Mammary epithelial cell (primary cell): ENCODE data around the gene TEDDM1.

Experiments
- EZH2 ChIP-seq: IDR thresholded peaks from 2 replicates; pipeline ENCODE4 v1.6.1; 2012; ENCODE audit warnings: low read length, inconsistent platforms, borderline replicate concordance
- TF ChIP-seq, protein P1 (sequence below), 2 donors: IDR thresholded peaks in 1 of 2; conservative IDR thresholded peaks in 1 of 2; 2 replicates each; pipeline ENCODE4 v1.5.1; 2011 to 2012; ENCODE audit warnings: inconsistent platforms in 2 of 2, low read length in 2 of 2, mild to moderate bottlenecking in 2 of 2, control low read depth in 1 of 2, low read depth in 1 of 2; ENCODE audit not compliant: insufficient read depth in 1 of 2; ENCODE audit errors: extremely low read depth in 1 of 2

DNA sequence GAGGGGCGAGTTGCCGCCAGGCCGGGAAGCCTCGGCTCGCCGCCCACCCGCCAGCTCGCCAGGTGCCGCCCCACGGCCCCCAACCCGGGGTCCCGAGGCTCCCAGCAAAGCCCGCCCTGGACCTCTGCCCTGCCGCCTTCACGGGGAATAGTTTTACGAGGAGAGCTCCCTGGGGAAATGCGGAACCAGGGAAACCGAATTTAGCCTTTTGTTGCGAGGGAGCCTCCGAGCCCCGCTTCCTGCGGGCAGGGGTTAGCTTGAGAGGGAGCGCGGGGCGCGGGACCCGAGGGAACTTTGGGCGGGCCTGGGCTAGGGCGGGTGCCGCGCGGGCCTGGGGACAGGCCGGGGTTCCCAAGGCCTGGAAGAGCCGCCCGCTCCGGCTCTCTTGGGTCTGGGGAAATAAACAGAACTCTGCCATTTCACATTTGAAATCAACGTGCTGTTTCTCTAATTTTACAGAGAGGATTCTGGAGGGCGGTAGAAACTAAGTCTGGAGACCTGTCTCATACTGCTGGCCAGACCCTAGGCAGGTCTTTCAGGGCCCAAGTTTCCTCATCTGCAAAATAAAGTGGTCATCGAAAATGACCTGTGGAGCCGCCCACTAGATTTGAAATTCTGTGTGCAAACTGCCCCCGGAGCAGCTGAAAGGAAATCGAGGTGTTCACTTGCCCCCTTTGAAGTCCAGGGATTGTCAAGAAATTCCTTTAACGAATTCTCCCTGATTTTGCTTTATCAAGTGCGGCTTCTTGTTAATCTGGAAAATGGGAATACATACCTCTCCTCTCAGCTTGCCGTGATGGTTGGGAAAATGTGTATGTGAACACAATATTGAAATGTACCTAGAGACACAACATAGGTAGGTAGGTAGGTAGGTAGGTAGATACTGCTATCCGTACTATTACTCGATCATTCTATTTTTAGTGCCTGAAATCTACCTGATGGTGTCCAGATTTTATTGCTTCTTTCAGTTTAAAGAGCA lies 8.1 kb downstream of the TEDDM1 start:
- no peak for TF ChIP-seq EZH2
- TF ChIP-seq, protein P1, sequence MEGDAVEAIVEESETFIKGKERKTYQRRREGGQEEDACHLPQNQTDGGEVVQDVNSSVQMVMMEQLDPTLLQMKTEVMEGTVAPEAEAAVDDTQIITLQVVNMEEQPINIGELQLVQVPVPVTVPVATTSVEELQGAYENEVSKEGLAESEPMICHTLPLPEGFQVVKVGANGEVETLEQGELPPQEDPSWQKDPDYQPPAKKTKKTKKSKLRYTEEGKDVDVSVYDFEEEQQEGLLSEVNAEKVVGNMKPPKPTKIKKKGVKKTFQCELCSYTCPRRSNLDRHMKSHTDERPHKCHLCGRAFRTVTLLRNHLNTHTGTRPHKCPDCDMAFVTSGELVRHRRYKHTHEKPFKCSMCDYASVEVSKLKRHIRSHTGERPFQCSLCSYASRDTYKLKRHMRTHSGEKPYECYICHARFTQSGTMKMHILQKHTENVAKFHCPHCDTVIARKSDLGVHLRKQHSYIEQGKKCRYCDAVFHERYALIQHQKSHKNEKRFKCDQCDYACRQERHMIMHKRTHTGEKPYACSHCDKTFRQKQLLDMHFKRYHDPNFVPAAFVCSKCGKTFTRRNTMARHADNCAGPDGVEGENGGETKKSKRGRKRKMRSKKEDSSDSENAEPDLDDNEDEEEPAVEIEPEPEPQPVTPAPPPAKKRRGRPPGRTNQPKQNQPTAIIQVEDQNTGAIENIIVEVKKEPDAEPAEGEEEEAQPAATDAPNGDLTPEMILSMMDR (conservative IDR thresholded peaks at IDR 0.05 in 1 of 2, IDR thresholded peaks at IDR 0.05 in 1 of 2; ENCODE audit: extremely low read depth in 1 of 2, insufficient read depth in 1 of 2, low read depth in 1 of 2, low read length in 2 of 2): no peak
